GM19324 (cell line): ENCODE data around the gene SOD1.
"Not testable (repeated sequence)": the region's sequence is repeated elsewhere in the genome, so short reads cannot be mapped to it uniquely, and the experiment has no call there.

ENCODE experiments used
- ATAC-seq: cut with Tn5 transposase; IDR thresholded peaks from one replicate; pipeline ENCODE4 v1.9.1; 2021; ENCODE audit warnings: mild to moderate bottlenecking, moderate library complexity; ENCODE audit not compliant: unreplicated experiment, low FRiP score

SOD1 gene

DNA sequence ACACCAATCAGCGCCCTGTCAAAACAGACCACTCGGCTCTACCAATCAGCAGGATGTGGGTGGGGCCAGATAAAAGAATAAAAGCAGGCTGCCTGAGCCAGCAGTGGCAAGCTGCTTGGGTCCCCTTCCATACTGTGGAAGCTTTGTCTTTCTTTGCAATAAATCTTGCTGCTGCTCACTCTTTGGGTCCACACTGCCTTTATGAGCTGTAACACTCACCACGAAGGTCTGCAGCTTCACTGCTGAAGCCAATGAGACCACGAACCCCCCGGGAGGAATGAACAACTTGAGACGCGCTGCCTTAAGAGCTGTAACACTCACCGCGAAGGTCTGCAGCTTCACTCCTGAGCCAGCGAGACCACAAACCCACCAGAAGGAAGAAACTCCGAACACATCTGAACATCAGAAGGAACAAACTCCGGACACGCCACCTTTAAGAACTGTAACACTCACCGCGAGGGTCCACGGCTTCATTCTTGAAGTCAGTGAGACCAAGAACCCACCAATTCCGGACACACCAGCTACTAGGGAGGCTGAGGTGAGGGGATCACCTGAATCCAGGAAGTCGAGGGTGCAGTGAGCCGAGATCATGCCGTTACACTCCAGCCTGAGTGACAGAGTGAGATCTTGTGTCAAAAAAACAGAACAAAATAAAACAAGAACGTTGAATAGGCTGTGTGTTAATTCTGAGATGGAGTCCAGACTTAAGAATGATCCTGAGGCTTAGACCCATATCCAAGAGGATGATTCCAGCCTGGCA lies 4.5 kb upstream of the SOD1 start:
- ATAC-seq = not testable (repeated sequence)

DNA sequence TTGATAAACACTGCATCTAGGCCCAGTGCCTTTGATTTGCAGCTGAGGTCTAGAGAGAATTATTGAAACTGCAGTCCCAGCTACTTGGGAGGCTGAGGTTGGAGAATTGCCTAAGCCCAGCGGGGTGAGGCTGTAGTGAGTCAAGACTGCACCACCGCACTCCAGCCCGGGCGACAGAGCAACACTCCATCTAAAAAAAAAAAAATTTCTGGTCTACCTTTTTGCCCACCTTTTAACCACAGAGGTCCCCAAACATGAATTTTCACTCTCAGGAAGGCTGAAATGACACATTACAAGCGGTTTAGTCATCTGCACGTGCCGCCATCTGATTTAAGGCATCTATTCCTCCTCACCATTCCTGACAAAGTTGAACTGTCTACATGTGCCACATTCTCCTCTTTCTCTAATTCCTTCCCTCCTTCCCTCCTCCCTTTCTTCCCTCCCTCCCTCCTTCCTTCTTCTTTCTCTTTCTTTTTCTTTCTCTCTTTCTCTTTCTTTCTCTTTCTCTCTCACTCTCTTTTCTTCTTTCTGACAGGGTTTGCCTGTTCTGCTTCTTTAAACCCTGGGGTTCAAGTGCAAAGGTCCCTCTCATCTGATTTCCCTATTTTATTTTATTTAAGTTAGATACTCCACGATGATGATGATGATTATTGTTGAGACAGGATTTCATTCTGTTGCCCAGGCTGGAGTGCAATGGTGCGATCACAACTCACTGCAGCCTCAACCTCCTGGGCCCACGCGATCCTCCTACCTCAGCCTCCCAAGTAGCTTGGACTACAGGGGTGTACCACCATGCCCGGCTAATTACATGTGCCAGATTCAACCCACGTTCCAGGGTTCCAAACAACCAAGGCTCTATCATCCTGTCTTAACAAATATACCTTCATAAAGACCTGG lies 3.0 kb upstream of the SOD1 start:
- ATAC-seq = no peak

DNA sequence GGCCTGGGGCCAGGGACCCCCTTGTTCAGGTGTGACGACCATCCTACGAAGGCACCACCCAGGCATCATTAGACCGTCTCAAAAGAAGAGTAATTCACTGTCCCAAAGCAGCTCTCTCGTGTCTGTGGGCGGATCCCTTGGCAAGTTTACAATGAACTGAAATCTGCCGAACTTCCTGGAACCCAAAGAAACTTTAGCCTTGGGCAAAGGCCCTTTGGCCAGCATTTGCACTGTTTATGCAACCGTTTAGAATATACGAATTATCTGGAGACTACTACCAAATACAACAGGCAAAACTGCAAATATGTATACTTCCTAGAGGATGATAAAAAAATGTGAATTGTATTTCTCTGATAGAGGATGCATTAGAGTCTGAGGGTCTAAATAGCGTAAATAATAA lies 1.4 kb upstream of the SOD1 start:
- no peak for ATAC-seq

GRCh38 chr21:31659286-31659535 lies 282 bp upstream of the SOD1 start:
- ATAC-seq = peak; percentile 2

DNA sequence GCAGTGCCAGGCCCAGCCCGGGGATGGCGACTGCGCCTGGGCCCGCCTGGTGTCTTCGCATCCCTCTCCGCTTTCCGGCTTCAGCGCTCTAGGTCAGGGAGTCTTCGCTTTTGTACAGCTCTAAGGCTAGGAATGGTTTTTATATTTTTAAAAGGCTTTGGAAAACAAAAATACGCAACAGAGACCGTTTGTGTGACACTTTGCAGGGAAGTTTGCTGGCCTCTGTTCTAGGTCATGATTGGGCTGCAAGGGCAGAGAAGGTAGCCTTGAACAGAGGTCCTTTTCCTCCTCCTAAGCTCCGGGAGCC lies 719 bp downstream of the SOD1 start:
- peak; percentile 32 for ATAC-seq

- no peak for ATAC-seq
These were observed 1.1 kb downstream of the SOD1 start for GRCh38 chr21:31660591-31660990.

DNA sequence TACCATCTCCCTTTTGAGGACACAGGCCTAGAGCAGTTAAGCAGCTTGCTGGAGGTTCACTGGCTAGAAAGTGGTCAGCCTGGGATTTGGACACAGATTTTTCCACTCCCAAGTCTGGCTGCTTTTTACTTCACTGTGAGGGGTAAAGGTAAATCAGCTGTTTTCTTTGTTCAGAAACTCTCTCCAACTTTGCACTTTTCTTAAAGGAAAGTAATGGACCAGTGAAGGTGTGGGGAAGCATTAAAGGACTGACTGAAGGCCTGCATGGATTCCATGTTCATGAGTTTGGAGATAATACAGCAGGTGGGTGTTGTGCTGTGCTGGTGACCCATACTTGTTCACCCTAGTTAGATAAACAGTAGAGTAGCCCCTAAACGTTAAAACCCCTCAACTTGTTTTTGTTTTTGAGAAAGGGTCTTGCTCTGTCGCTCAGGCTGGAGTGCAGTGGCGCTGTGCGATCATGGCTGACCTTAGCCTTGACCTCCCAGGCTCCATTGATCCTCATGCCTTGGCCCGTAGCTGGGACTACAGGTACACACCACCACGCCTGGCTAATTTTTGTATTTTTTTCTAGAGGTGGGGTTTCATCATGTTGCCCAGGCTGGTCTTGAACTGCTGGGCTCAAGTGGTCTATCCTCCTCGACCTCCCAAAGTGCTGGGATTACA lies 4.2 kb downstream of the SOD1 start:
- ATAC-seq = no peak

- ATAC-seq = no peak
These were observed 5.9 kb downstream of the SOD1 start for GRCh38 chr21:31665397-31665796.

- not testable (repeated sequence) for ATAC-seq
These were observed 6.4 kb downstream of the SOD1 start for GRCh38 chr21:31665869-31666268.

GRCh38 chr21:31666445-31667010 lies 7.0 kb downstream of the SOD1 start:
- no peak for ATAC-seq

DNA sequence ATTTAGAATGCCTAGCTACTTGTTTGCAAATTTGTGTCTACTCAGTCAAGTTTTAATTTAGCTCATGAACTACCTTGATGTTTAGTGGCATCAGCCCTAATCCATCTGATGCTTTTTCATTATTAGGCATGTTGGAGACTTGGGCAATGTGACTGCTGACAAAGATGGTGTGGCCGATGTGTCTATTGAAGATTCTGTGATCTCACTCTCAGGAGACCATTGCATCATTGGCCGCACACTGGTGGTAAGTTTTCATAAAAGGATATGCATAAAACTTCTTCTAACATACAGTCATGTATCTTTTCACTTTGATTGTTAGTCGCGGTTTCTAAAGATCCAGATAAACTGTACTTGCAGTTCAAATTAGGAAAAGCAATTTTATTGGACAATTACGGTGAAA lies 7.6 kb downstream of the SOD1 start:
- ATAC-seq = no peak

DNA sequence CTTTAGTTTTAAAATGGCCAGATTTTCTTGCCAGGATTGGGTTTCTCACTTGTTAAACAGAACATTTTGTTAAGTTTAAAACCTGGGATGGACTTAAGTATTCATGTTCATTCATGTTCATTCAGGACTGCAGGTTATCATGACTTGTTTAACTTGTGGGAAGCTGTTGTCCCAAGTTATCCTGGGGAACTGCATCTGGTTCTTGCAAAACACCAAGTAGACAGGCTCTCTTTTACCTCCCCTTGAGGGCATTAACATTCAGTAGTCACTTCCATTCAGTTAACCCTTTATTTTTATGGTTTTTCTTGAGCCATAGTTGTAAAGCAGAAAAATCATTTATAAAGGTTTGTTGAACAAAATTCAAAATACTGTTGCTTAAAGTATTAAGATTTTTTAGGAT lies 8.1 kb downstream of the SOD1 start:
- no peak for ATAC-seq

GRCh38 chr21:31668651-31669491 lies 9.4 kb downstream of the SOD1 start:
- no peak for ATAC-seq

DNA sequence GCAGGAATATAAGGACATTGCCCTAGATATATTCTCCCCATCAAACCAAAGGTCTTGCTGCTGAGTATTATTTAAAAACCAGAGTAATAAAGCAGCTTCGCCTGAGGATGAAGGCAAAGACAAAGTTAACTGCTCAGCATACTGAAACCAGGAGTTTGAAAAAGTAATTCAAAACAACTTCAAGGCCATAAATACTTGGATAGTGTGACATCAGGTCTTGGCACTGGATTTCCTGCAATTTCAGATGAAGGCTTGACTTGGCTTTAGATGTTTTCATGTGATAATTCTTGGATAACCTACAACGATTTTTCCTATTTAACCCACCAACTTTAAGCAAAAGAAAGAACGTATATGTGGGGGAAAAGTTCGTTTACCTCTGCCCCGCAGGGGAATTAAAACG lies 10.6 kb downstream of the SOD1 start:
- no peak for ATAC-seq

GRCh38 chr21:31671146-31671716 lies 11.7 kb downstream of the SOD1 start:
- ATAC-seq = no peak

GRCh38 chr21:31671931-31672330 lies 12.4 kb downstream of the SOD1 start:
- ATAC-seq = no peak

- ATAC-seq = no peak
These were observed 13.9 kb downstream of the SOD1 start for GRCh38 chr21:31673321-31673912.

DNA sequence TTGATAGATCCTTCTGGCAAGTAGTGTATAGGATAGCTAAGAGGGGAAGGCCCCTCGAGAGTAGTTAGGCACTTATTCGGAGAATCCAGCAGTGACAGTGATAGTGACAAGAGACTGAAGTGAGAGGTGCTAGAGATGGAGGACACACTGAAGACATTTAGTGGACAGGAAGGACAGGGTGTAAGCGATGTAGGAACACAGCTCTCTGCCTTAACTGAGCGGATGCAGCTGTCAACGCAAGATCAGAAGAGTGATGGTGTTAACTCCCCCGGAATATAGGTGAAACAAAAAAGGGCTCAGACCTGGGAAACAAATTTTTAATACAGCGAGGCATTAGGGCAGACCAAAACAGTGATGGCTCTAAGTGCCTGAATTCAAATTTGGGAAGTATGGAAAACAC lies 15.8 kb downstream of the SOD1 start:
- ATAC-seq = no peak

- no peak for ATAC-seq
These were observed 16.5 kb downstream of the SOD1 start for GRCh38 chr21:31675960-31676359.

GRCh38 chr21:31677047-31677446 lies 17.6 kb downstream of the SOD1 start:
- ATAC-seq = no peak
